ENCODE results near the gene USP10.

USP10 gene

DNA sequence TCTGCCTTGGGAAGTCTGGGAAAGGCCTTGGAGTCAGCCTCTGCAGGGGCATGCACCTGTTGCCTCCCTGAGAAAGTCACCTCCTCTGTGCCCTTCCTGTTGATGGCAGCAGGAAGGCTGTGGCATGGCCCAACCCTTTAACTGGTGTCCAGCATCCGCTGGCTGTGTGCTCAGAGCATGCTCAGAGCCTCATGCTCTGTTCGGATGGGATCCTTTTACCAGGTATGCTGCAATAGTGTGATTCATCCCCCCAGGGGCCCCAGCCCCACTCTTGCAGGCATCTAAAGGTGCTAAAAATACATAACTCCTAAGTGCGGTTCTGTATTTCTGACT is 26.6 kb upstream of the USP10 start:
- H3K4me3 ChIP-seq (ENCODE audit: control insufficient read depth, low read depth, low read length): no peak overlapping the region
- TF ChIP-seq, protein P1, sequence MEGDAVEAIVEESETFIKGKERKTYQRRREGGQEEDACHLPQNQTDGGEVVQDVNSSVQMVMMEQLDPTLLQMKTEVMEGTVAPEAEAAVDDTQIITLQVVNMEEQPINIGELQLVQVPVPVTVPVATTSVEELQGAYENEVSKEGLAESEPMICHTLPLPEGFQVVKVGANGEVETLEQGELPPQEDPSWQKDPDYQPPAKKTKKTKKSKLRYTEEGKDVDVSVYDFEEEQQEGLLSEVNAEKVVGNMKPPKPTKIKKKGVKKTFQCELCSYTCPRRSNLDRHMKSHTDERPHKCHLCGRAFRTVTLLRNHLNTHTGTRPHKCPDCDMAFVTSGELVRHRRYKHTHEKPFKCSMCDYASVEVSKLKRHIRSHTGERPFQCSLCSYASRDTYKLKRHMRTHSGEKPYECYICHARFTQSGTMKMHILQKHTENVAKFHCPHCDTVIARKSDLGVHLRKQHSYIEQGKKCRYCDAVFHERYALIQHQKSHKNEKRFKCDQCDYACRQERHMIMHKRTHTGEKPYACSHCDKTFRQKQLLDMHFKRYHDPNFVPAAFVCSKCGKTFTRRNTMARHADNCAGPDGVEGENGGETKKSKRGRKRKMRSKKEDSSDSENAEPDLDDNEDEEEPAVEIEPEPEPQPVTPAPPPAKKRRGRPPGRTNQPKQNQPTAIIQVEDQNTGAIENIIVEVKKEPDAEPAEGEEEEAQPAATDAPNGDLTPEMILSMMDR (conservative IDR thresholded peaks at IDR 0.05; ENCODE audit: control insufficient read depth, insufficient read depth, low read depth, low read length): no peak
- peak; percentile 39 for DNase-seq (ENCODE audit: low read depth)

DNA sequence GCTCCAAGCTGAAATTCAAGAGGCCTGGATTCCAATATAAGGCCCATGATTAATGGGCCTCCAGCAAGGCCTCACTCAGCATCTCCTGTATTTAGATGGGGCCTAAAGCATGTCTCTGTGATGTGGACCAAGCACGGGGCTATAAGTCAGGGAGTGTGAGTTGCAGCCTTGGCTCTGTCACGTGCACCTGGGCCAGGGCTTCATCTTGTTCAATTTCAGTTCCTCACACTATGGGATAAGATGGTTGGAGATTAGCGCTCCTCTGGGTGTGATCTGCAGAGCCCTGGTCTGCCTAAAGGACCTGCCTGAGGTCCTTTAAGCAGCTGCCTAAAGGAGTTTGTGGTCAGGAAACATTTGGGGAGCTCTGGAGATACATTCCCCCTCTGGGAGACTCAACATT is 26.2 kb upstream of the USP10 start:
- DNase-seq (ENCODE audit: low read depth): no peak

DNA sequence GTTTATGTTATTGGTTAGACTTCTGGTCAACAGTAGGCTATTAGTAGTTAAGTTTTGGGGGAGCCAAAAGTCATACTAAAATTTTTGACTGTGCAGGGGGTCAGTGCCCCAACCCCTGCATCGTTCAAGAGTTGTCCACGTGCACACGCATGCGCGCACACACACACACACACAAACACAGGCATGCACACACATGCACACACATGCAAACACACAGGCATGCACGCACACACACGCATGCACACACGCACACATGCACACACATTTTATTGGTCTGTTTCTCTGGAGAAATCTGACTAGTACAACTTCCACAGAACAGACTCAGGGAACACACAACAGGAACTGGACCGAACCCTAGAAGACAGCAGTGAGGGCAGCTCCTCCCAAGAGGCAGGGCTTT is 24.4 kb upstream of the USP10 start:
- TF ChIP-seq, protein P1 (conservative IDR thresholded peaks at IDR 0.05; ENCODE audit: control insufficient read depth, insufficient read depth, low read depth, low read length): no peak
- no peak overlapping the region for H3K4me3 ChIP-seq (ENCODE audit: control insufficient read depth, low read depth, low read length)
- DNase-seq (ENCODE audit: low read depth): no peak

More for the DNA sequence above, 26.2 kb upstream of the USP10 start:
- H3K4me3 ChIP-seq (ENCODE audit: control insufficient read depth, low read depth, low read length): no peak overlapping the region
- TF ChIP-seq, protein P1 (conservative IDR thresholded peaks at IDR 0.05; ENCODE audit: control insufficient read depth, insufficient read depth, low read depth, low read length): no peak

DNA sequence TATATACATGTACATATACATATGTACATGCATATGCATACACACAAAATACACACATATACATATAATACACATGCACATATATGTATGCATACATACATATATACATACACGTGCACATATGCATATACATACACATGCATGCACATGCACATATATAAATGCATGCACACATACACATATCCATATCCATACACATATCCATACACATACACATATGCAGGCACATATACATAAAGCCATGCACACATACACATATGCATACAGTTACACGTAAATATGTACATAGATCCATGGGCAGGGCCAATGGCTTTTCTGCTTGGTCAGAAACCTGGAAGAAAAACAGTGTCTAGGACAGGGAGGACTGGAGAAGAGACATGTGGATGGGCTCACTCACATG is 23.9 kb upstream of the USP10 start:
- no peak for DNase-seq (ENCODE audit: low read depth)
- no peak overlapping the region for H3K4me3 ChIP-seq (ENCODE audit: control insufficient read depth, low read depth, low read length)
- TF ChIP-seq, protein P1 (conservative IDR thresholded peaks at IDR 0.05; ENCODE audit: control insufficient read depth, insufficient read depth, low read depth, low read length): no peak

DNA sequence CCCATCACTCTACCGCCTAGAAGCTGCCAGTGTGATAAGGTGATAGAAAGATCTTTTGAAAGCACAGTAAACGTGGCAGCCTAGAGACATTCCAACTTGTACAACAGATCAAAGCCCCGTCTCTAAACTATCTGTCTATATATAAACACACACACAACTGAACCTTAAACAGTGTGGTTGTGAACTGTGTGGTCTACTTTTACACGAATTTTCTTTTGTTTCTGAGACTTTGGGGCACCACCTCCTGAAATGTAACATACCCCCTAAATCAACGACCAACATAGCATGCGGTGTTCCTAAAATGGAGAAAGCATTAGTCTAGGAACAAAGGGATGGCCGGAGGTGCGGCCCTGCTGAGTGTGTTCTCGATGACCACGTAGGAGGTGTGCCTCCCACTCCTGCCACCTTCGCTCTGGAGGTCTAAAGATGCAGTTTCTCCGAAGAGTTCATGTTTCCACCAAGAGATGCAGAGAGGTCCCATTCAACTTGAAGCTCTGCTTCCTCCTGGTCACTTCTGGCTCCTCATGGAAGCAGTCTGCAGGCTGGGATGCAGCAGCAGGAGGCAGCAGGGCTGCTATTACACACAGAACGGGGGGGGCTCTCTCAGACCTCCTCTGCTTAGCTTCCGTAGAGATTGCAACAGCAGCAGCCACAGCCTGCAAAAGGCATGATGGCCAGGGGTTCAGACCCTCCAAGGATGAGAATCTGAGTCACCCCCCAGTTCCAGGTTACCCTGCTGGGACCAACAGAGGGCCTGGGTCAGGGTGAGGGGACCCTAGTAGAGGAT is 22.6 kb upstream of the USP10 start:
- TF ChIP-seq, protein P1 (conservative IDR thresholded peaks at IDR 0.05; ENCODE audit: control insufficient read depth, insufficient read depth, low read depth, low read length): no peak
- DNase-seq (ENCODE audit: low read depth): no peak
- no peak overlapping the region for H3K4me3 ChIP-seq (ENCODE audit: control insufficient read depth, low read depth, low read length)

DNA sequence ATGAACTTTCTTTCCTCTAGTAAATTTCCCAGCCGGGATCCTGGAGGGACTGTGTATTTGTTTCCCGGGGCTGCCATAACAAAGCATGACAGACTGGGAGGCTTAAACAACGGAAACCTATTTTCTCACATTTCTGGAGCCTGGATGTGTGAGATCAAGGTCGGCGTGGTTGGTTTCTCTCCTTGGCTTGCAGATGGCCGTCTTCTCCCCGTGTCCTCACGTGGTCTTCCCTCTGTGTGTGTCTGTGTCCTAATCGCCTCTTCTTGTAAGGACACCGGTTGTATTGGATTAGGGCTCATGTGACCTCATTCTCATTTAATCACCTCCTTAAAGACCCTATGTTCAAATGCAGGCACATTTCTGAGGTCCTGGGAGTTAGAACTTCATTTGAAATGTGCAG is 22.0 kb upstream of the USP10 start:
- DNase-seq (ENCODE audit: low read depth): no peak
- no peak overlapping the region for H3K4me3 ChIP-seq (ENCODE audit: control insufficient read depth, low read depth, low read length)
- TF ChIP-seq, protein P1 (conservative IDR thresholded peaks at IDR 0.05; ENCODE audit: control insufficient read depth, insufficient read depth, low read depth, low read length): no peak
